IMR-90 (cell line): Measurements from ENCODE around the gene OR1L1. TPM values are rescaled to one million over a fixed set of nuclear protein-coding genes. Genes with fewer than 3 reads are reported as not detected.

ENCODE experiments used
- ATAC-seq: fragments of 200-7000 bp; cut with Tn5 transposase; 2 replicates; pipeline ENCODE4 v1.9.1; 2020; ENCODE audit warnings: low read depth, mild to moderate bottlenecking, moderate library complexity
- BruUV-seq: library from RNA; stranded (reverse); fragments of 400-500 nt; replicated peaks from 2 replicates; lab custom pipeline; 2021; lab: Mats Ljungman, UMichigan
- CTCF ChIA-PET: fragments of 300-600 bp; formaldehyde crosslinking; extraction: SDS; loops from one replicate; lab custom pipeline; 2021; ENCODE audit warnings: antibody characterized with exemption; lab: Yijun Ruan, JAX
- POLR2A ChIA-PET: fragments of 300-600 bp; sonication (Branson Sonifier 250); formaldehyde crosslinking; loops from one replicate; lab custom pipeline; 2022; ENCODE audit warnings: antibody characterized with exemption; ENCODE audit not compliant: unreplicated experiment; lab: Charles Lee
- DNase-seq: peaks from one replicate; pipeline ENCODE4 v3.0.0; 2013
- H2AFZ ChIP-seq: replicated peaks from 2 replicates; pipeline ENCODE3; 2013; ENCODE audit warnings: low read length, mild to moderate bottlenecking; ENCODE audit not compliant: poor library complexity
- H2AK5ac ChIP-seq: 2 replicates; pipeline ENCODE4 v1.6.1; 2013; ENCODE audit warnings: low read depth, low read length, inconsistent platforms
- H2AK9ac ChIP-seq: replicated peaks from 2 replicates; pipeline ENCODE3; 2013; ENCODE audit warnings: mild to moderate bottlenecking, low read depth, low read length, moderate library complexity; ENCODE audit not compliant: poor library complexity
- H2BK120ac ChIP-seq: 2 replicates; pipeline ENCODE4 v1.6.1; 2013; ENCODE audit warnings: low read depth, low read length, inconsistent platforms
- H2BK15ac ChIP-seq: 3 replicates; pipeline ENCODE4 v1.6.1; 2013; ENCODE audit warnings: low read depth, low read length, inconsistent platforms
- H2BK20ac ChIP-seq: 2 replicates; pipeline ENCODE4 v1.6.1; 2013; ENCODE audit warnings: low read depth, mild to moderate bottlenecking, inconsistent platforms, low read length, moderate library complexity
- H2BK5ac ChIP-seq: 2 replicates; pipeline ENCODE4 v1.6.1; 2013; ENCODE audit warnings: mild to moderate bottlenecking, low read depth, low read length, inconsistent platforms; ENCODE audit not compliant: poor library complexity, severe bottlenecking
- H3K14ac ChIP-seq: replicated peaks from 2 replicates; pipeline ENCODE4 v1.6.1; 2013; ENCODE audit warnings: low read depth, low read length, inconsistent platforms
- H3K18ac ChIP-seq: 2 replicates; pipeline ENCODE4 v1.6.1; 2013; ENCODE audit warnings: low read depth, low read length, control low read depth
- H3K23ac ChIP-seq: 2 replicates; pipeline ENCODE4 v1.6.1; 2013; ENCODE audit warnings: low read depth, low read length, inconsistent platforms
- H3K27ac ChIP-seq: 2 replicates; pipeline ENCODE4 v1.5.1; 2013; ENCODE audit warnings: mild to moderate bottlenecking, control low read depth, low read length; ENCODE audit not compliant: insufficient read depth
- H3K27me3 ChIP-seq: 2 replicates; pipeline ENCODE4 v1.6.1; 2013; ENCODE audit warnings: low read length; ENCODE audit not compliant: control insufficient read depth, insufficient read depth
- H3K36me3 ChIP-seq: 2 replicates; pipeline ENCODE4 v1.6.1; 2013; ENCODE audit warnings: low read length, mixed read lengths; ENCODE audit not compliant: control insufficient read depth, insufficient read depth
- H3K4ac ChIP-seq: 2 replicates; pipeline ENCODE4 v1.6.1; 2013; ENCODE audit warnings: low read depth, low read length, inconsistent platforms
- H3K4me1 ChIP-seq: 2 replicates; pipeline ENCODE4 v1.6.1; 2013; ENCODE audit warnings: low read length, mixed read lengths; ENCODE audit not compliant: control insufficient read depth, insufficient read depth
- H3K4me2 ChIP-seq: 2 replicates; pipeline ENCODE4 v1.6.1; 2013; ENCODE audit warnings: low read depth, mild to moderate bottlenecking, control low read depth, low read length, moderate library complexity
- H3K4me3 ChIP-seq: 2 replicates; pipeline ENCODE4 v1.5.1; 2013; ENCODE audit warnings: low read depth, mild to moderate bottlenecking, control low read depth, low read length, moderate library complexity; ENCODE audit not compliant: insufficient read depth
- H3K56ac ChIP-seq: 2 replicates; pipeline ENCODE4 v1.6.1; 2013; ENCODE audit warnings: low read length, inconsistent platforms; ENCODE audit not compliant: insufficient read depth; ENCODE audit errors: extremely low read depth
- H3K79me1 ChIP-seq, 2 experiments: 2 replicates each; pipeline ENCODE4 v1.6.1; 2013; ENCODE audit warnings: low read length in 2 of 2, inconsistent platforms in 1 of 2, low read depth in 1 of 2
- H3K9ac ChIP-seq: 2 replicates; pipeline ENCODE4 v1.6.1; 2013; ENCODE audit warnings: low read depth, low read length, control low read depth
- H3K9me1 ChIP-seq: 2 replicates; pipeline ENCODE4 v1.6.1; 2013; ENCODE audit warnings: low read length, inconsistent platforms; ENCODE audit not compliant: insufficient read depth
- H3K9me3 ChIP-seq: 2 replicates; pipeline ENCODE4 v1.6.1; 2013; ENCODE audit warnings: low read length; ENCODE audit not compliant: control insufficient read depth, insufficient read depth
- H4K20me1 ChIP-seq: 2 replicates; pipeline ENCODE4 v1.6.1; 2013; ENCODE audit warnings: low read length, inconsistent platforms; ENCODE audit not compliant: insufficient read depth
- H4K5ac ChIP-seq: 2 replicates; pipeline ENCODE4 v1.6.1; 2013; ENCODE audit warnings: mild to moderate bottlenecking, low read depth, low read length, control low read depth
- H4K8ac ChIP-seq, 2 experiments: 2 replicates each; pipeline ENCODE4 v1.6.1; 2013; ENCODE audit warnings: low read depth in 2 of 2, low read length in 2 of 2, control low read depth in 1 of 2, inconsistent platforms in 1 of 2
- H4K91ac ChIP-seq: 2 replicates; pipeline ENCODE4 v1.6.1; 2013; ENCODE audit warnings: low read depth, low read length, inconsistent platforms; ENCODE audit not compliant: insufficient read depth
- BHLHE40 ChIP-seq: fragments of 150-350 bp; IDR thresholded peaks from 2 replicates; pipeline ENCODE4 v1.6.1; 2016; ENCODE audit warnings: mild to moderate bottlenecking, low read depth, low read length
- CEBPB ChIP-seq: IDR thresholded peaks from 2 replicates; pipeline ENCODE4 v1.6.1; 2012; ENCODE audit warnings: low read depth, low read length, improper control_type of control experiment
- CHD1 ChIP-seq: IDR thresholded peaks from 2 replicates; pipeline ENCODE4 v1.6.1; 2012; ENCODE audit warnings: low read depth, low read length, improper control_type of control experiment
- FOS ChIP-seq: fragments of 150-350 bp; IDR thresholded peaks from 2 replicates; pipeline ENCODE4 v1.6.1; 2016; ENCODE audit warnings: low read depth, low read length
- MAFK ChIP-seq: IDR thresholded peaks from 2 replicates; pipeline ENCODE4 v1.6.1; 2012; ENCODE audit warnings: low read depth, low read length, improper control_type of control experiment
- MAZ ChIP-seq: IDR thresholded peaks from 2 replicates; pipeline ENCODE4 v1.6.1; 2012; ENCODE audit warnings: low read depth, mild to moderate bottlenecking, low read length, improper control_type of control experiment, moderate library complexity, borderline replicate concordance
- MXI1 ChIP-seq: IDR thresholded peaks from 2 replicates; pipeline ENCODE4 v1.6.1; 2012; ENCODE audit warnings: low read depth, mild to moderate bottlenecking, low read length, moderate library complexity, borderline replicate concordance
- NFE2L2 ChIP-seq: fragments of 150-350 bp; IDR thresholded peaks from 2 replicates; pipeline ENCODE4 v1.6.1; 2016; ENCODE audit warnings: low read depth, mild to moderate bottlenecking, low read length
- POLR2A ChIP-seq: IDR thresholded peaks from 2 replicates; pipeline ENCODE4 v1.6.1; 2012; ENCODE audit warnings: mild to moderate bottlenecking, low read depth, low read length
- RAD21 ChIP-seq: IDR thresholded peaks from 2 replicates; pipeline ENCODE4 v1.6.1; 2012; ENCODE audit warnings: low read length, improper control_type of control experiment
- RCOR1 ChIP-seq: IDR thresholded peaks from 2 replicates; pipeline ENCODE4 v1.6.1; 2012; ENCODE audit warnings: mild to moderate bottlenecking, low read length, improper control_type of control experiment; ENCODE audit not compliant: insufficient replicate concordance
- RFX5 ChIP-seq: IDR thresholded peaks from 2 replicates; pipeline ENCODE4 v1.8.0; 2012; ENCODE audit warnings: low read depth, mild to moderate bottlenecking, low read length, moderate library complexity
- WGBS, 2 experiments: methylation state at CpG; one replicate each; pipeline versions ENCODE4 v1.1.5 to v1.1.7; 2013; ENCODE audit warnings: missing lambda C conversion rate in 2 of 2; ENCODE audit not compliant: insufficient read length in 1 of 2; ENCODE audit errors: extremely low coverage in 2 of 2; 5-methylcytosine and 5-hydroxymethylcytosine counted together
- dilution Hi-C: fragments of 300-500 bp; cut with HindIII; formaldehyde crosslinking; loops from one replicate; pipeline ENCODE4 v1.14.3; 2018; ENCODE audit warnings: low sequenced_read_pairs; ENCODE audit not compliant: unreplicated experiment
- in situ Hi-C: fragments of 300-500 bp; cut with MboI; formaldehyde crosslinking; loops from 3 replicates; pipeline ENCODE4 v1.14.3; 2019; ENCODE audit warnings: low sequenced_read_pairs, inconsistent platforms, mixed read lengths
- intact Hi-C: fragments of 100-400 bp; cut with micrococcal nuclease; formaldehyde crosslinking; loops from 2 replicates; pipeline ENCODE4 v1.10.0; 2022
- polyA plus RNA-seq, 3 experiments: library from polyadenylated mRNA; depleted of rRNA; stranded (reverse); fragments of >200 nt; gene quantifications; 2 replicates each; pipeline ENCODE4 v1.2.3, GENCODE V29; 2012; ENCODE audit warnings: low replicate concordance in 1 of 3
- total RNA-seq: library from RNA; depleted of rRNA; stranded (reverse); fragments of >200 nt; gene quantifications from 2 replicates; pipeline ENCODE4 v1.2.3, GENCODE V29; 2012
- TF ChIP-seq, protein P1 (sequence below): fragments of 150-350 bp; IDR thresholded peaks from 2 replicates; pipeline ENCODE4 v1.6.1; 2016; ENCODE audit warnings: low read depth, mild to moderate bottlenecking, low read length, moderate library complexity, borderline replicate concordance
- TF ChIP-seq, protein P2 (sequence below): fragments of 150-350 bp; IDR thresholded peaks from 2 replicates; pipeline ENCODE4 v1.6.1; 2017; ENCODE audit warnings: mild to moderate bottlenecking, antibody characterized with exemption, low read length, low read depth
- TF ChIP-seq, protein P3 (sequence below): conservative IDR thresholded peaks from 2 replicates; pipeline ENCODE4 v1.5.1; 2012; ENCODE audit warnings: mild to moderate bottlenecking, low read depth, low read length, improper control_type of control experiment

Gene OR1L1
- total and polyA plus RNA-seq, 2 of the 4 experiments (the other 2 are of a cell fraction): not detected

DNA sequence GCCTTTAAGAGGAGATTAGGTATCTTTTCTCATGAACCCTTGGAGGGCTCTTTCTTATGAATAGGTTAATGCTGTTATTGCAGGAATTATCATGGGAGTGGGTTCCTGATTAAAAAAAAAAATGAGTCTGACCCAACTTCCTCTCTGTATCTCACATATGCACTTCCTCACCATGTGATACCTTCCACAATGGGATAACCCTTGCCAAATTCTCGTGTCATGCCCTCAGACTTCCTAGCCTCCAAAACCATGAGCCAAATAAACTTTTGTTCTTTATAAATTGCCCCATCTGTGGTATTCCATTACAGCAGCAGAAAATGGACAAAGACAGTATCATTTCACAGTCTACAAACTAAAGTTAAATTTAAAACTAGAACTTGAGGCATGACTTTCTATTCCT, 5.1 kb upstream of the OR1L1 start:
- in situ Hi-C loops: no loop called here
- Histone ChIP-seq H4K8ac (no peak overlapping the region), H3K27ac (no peak overlapping the region), H2BK20ac (no peak overlapping the region), H4K5ac (no peak overlapping the region), H2AFZ (no peak overlapping the region), H2AK9ac (no peak overlapping the region), H3K27me3 (no peaks in the 10 kb centered on the region), H3K23ac (no peak overlapping the region), H2BK5ac (no peak overlapping the region), H3K36me3 (no peaks in the 10 kb centered on the region), H2BK120ac (no peak overlapping the region), H3K9ac (no peak overlapping the region), H3K4ac (no peak overlapping the region), H4K20me1 (no peaks in the 10 kb centered on the region), H3K14ac (no peak overlapping the region), H3K4me1 (no peaks in the 10 kb centered on the region), H3K56ac (no peak overlapping the region), H4K91ac (no peak overlapping the region), H3K4me2 (no peak overlapping the region), H2AK5ac (no peak overlapping the region), H2BK15ac (no peak overlapping the region), H3K9me3 (no peaks in the 10 kb centered on the region), H3K18ac (no peak overlapping the region), H3K9me1 (no peaks in the 10 kb centered on the region), H3K4me3 (no peak overlapping the region), H3K79me1 (no peaks in the 10 kb centered on the region)
- intact Hi-C loops: loop anchor here (5.0 kb wide), 1 partner anchor 44 kb away; the partner anchor contains the start of gene OR1Q1
- TF ChIP-seq NFE2L2 (no peak), MAZ (no peak), RAD21 (no peak), MXI1 (no peak), RFX5 (no peak), CHD1 (no peak), CEBPB (no peak), RCOR1 (no peak), POLR2A (no peak), BHLHE40 (no peak), MAFK (no peak), FOS (no peak)
- TF ChIP-seq, protein P1, sequence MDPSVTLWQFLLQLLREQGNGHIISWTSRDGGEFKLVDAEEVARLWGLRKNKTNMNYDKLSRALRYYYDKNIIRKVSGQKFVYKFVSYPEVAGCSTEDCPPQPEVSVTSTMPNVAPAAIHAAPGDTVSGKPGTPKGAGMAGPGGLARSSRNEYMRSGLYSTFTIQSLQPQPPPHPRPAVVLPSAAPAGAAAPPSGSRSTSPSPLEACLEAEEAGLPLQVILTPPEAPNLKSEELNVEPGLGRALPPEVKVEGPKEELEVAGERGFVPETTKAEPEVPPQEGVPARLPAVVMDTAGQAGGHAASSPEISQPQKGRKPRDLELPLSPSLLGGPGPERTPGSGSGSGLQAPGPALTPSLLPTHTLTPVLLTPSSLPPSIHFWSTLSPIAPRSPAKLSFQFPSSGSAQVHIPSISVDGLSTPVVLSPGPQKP: no peak
- TF ChIP-seq, protein P2, sequence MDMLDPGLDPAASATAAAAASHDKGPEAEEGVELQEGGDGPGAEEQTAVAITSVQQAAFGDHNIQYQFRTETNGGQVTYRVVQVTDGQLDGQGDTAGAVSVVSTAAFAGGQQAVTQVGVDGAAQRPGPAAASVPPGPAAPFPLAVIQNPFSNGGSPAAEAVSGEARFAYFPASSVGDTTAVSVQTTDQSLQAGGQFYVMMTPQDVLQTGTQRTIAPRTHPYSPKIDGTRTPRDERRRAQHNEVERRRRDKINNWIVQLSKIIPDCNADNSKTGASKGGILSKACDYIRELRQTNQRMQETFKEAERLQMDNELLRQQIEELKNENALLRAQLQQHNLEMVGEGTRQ: no peak
- TF ChIP-seq, protein P3, sequence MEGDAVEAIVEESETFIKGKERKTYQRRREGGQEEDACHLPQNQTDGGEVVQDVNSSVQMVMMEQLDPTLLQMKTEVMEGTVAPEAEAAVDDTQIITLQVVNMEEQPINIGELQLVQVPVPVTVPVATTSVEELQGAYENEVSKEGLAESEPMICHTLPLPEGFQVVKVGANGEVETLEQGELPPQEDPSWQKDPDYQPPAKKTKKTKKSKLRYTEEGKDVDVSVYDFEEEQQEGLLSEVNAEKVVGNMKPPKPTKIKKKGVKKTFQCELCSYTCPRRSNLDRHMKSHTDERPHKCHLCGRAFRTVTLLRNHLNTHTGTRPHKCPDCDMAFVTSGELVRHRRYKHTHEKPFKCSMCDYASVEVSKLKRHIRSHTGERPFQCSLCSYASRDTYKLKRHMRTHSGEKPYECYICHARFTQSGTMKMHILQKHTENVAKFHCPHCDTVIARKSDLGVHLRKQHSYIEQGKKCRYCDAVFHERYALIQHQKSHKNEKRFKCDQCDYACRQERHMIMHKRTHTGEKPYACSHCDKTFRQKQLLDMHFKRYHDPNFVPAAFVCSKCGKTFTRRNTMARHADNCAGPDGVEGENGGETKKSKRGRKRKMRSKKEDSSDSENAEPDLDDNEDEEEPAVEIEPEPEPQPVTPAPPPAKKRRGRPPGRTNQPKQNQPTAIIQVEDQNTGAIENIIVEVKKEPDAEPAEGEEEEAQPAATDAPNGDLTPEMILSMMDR: no peak
- ChIA-PET CTCF (no interaction called here), POLR2A (no interaction called here)
- BruUV-seq: no TSS peak
- no peak for DNase-seq
- dilution Hi-C loops: no loop called here
- WGBS, 2 experiments: no CpG with 5 or more reads among the region's 1 CpG
- no peak for ATAC-seq
